ENCODE measurements around the gene RTEL1.
"Not testable (repeated sequence)": the region's sequence is repeated elsewhere in the genome, so short reads cannot be mapped to it uniquely, and the experiment has no call there.

- not testable (repeated sequence) for TF ChIP-seq FOS (IDR thresholded peaks at IDR 0.05; ENCODE audit: extremely low read depth, insufficient read length); KAT2B (IDR thresholded peaks at IDR 0.05; ENCODE audit: low read depth, low read length); POLR2AphosphoS5 (IDR thresholded peaks at IDR 0.05; ENCODE audit: control insufficient read depth, insufficient read depth, low read depth, low read length); CCAR2 (IDR thresholded peaks at IDR 0.05; ENCODE audit: low read depth, low read length); BHLHE40 (IDR thresholded peaks at IDR 0.05; ENCODE audit: low read length); ZNF253 (CRISPR knock-in tag; conservative IDR thresholded peaks at IDR 0.05); NUFIP1 (IDR thresholded peaks at IDR 0.05; ENCODE audit: partially characterized antibody); USF2 (CRISPR knock-in tag; IDR thresholded peaks at IDR 0.05)
Observed at GRCh38 chr20:63640686-63641085, 17.4 kb upstream of the RTEL1 start.
